Astrocyte (in vitro differentiated cells and primary cell): ENCODE results near the gene KIFC1. TPM values are rescaled to one million over a fixed set of nuclear protein-coding genes. Genes with fewer than 3 reads are reported as not detected.

ENCODE experiments used
- DNase-seq: peaks from one replicate; pipeline ENCODE4 v3.0.0-alpha.2; 2010; ENCODE audit warnings: low read depth
- FAIRE-seq: peaks from 2 replicates; lab custom pipeline; 2011; peaks lifted over from hg19 to GRCh38; lab: Jason Lieb, UNC
- H2AFZ ChIP-seq: 2 replicates; pipeline ENCODE4 v1.6.0; 2012; ENCODE audit warnings: low read depth, low read length, inconsistent platforms
- H3K27ac ChIP-seq: 2 replicates; pipeline ENCODE4 v1.5.1; 2011; ENCODE audit warnings: low read depth, low read length, inconsistent platforms
- H3K27me3 ChIP-seq: 2 replicates; pipeline ENCODE4 v1.6.0; 2011; ENCODE audit warnings: low read length, inconsistent platforms; ENCODE audit not compliant: insufficient read depth
- H3K36me3 ChIP-seq: 2 replicates; pipeline ENCODE4 v1.5.1; 2011; ENCODE audit warnings: low read length, inconsistent platforms; ENCODE audit not compliant: insufficient read depth
- H3K4me1 ChIP-seq: 2 replicates; pipeline ENCODE4 v1.5.1; 2011; ENCODE audit warnings: low read length, inconsistent platforms; ENCODE audit not compliant: insufficient read depth
- H3K4me2 ChIP-seq: 2 replicates; pipeline ENCODE4 v1.6.0; 2012; ENCODE audit warnings: low read length, inconsistent platforms
- H3K4me3 ChIP-seq: 2 replicates; pipeline ENCODE4 v1.5.1; 2011; ENCODE audit warnings: low read depth, mild to moderate bottlenecking, low read length, inconsistent platforms; ENCODE audit not compliant: insufficient read depth
- H3K79me2 ChIP-seq: 2 replicates; pipeline ENCODE4 v1.6.0; 2012; ENCODE audit warnings: mild to moderate bottlenecking, low read length, inconsistent platforms; ENCODE audit not compliant: insufficient read depth
- H3K9ac ChIP-seq: 2 replicates; pipeline ENCODE4 v1.6.0; 2012; ENCODE audit warnings: mild to moderate bottlenecking, low read length, inconsistent platforms
- H3K9me3 ChIP-seq: 2 replicates; pipeline ENCODE4 v1.5.1; 2012; ENCODE audit warnings: low read depth, mild to moderate bottlenecking, low read length, inconsistent platforms; ENCODE audit not compliant: insufficient read depth
- H4K20me1 ChIP-seq: 2 replicates; pipeline ENCODE4 v1.6.0; 2012; ENCODE audit warnings: low read length, inconsistent platforms; ENCODE audit not compliant: insufficient read depth
- H3K27ac Mint-ChIP-seq: one replicate; pipeline ENCODE4 v1.8.0; 2021; ENCODE audit warnings: mild to moderate bottlenecking, mixed read lengths; ENCODE audit not compliant: unreplicated experiment
- H3K27me3 Mint-ChIP-seq: one replicate; pipeline ENCODE4 v1.8.0; 2021; ENCODE audit warnings: low read depth, mixed read lengths; ENCODE audit not compliant: unreplicated experiment
- H3K36me3 Mint-ChIP-seq: one replicate; pipeline ENCODE4 v1.8.0; 2021; ENCODE audit warnings: low read depth, mixed read lengths; ENCODE audit not compliant: unreplicated experiment
- H3K4me1 Mint-ChIP-seq: one replicate; pipeline ENCODE4 v1.8.0; 2021; ENCODE audit warnings: low read depth, mixed read lengths; ENCODE audit not compliant: unreplicated experiment
- H3K4me3 Mint-ChIP-seq: one replicate; pipeline ENCODE4 v1.8.0; 2021; ENCODE audit warnings: mild to moderate bottlenecking, moderate library complexity, mixed read lengths; ENCODE audit not compliant: unreplicated experiment
- H3K9me3 Mint-ChIP-seq: one replicate; pipeline ENCODE4 v1.8.0; 2021; ENCODE audit warnings: mild to moderate bottlenecking, mixed read lengths; ENCODE audit not compliant: unreplicated experiment
- EZH2 ChIP-seq: IDR thresholded peaks from 2 replicates; pipeline ENCODE4 v1.6.1; 2012; ENCODE audit warnings: mild to moderate bottlenecking, low read length, inconsistent platforms; ENCODE audit not compliant: insufficient read depth
- total RNA-seq: library from RNA; stranded (reverse); gene quantifications from 2 replicates; pipeline ENCODE4 v1.2.1, GENCODE V29; 2021
- TF ChIP-seq, protein P1 (sequence below): IDR thresholded peaks from 2 replicates; pipeline ENCODE4 v1.5.1; 2011; ENCODE audit warnings: low read depth, mild to moderate bottlenecking, inconsistent platforms, low read length, moderate library complexity; ENCODE audit not compliant: insufficient read depth

The KIFC1 gene
- total RNA-seq, 1 donor from 2014 or later, result 4.2 TPM

DNA sequence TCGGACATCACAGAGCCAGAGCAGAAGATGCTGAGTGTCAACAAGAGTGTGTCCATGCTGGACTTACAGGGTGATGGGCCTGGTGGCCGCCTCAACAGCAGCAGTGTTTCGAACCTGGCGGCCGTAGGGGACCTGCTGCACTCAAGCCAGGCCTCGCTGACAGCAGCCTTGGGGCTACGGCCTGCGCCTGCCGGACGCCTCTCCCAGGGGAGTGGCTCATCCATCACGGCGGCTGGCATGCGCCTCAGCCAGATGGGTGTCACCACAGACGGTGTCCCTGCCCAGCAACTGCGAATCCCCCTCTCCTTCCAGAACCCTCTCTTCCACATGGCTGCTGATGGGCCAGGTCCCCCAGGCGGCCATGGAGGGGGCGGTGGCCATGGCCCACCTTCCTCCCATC lies 51.4 kb downstream of the KIFC1 start:
- Histone ChIP-seq H3K4me3 (no peak overlapping the region), H3K9ac (no peak overlapping the region), H4K20me1 (peaks cover 11% of the 10 kb centered on the region), H3K9me3 (no peaks in the 10 kb centered on the region), H3K4me2 (no peak overlapping the region), H2AFZ (no peak overlapping the region), H3K36me3 (peaks cover 6% of the 10 kb centered on the region), H3K4me1 (peaks cover 3% of the 10 kb centered on the region), H3K27ac (no peak overlapping the region), H3K27me3 (no peaks in the 10 kb centered on the region), H3K79me2 (no peaks in the 10 kb centered on the region)
- FAIRE-seq, result no peak
- Mint-ChIP-seq H3K9me3 (no peaks in the 10 kb centered on the region), H3K36me3 (peaks cover 43% of the 10 kb centered on the region), H3K27me3 (no peaks in the 10 kb centered on the region), H3K27ac (no peak overlapping the region), H3K4me1 (peaks cover 4% of the 10 kb centered on the region), H3K4me3 (no peak overlapping the region)
- TF ChIP-seq, protein P1, sequence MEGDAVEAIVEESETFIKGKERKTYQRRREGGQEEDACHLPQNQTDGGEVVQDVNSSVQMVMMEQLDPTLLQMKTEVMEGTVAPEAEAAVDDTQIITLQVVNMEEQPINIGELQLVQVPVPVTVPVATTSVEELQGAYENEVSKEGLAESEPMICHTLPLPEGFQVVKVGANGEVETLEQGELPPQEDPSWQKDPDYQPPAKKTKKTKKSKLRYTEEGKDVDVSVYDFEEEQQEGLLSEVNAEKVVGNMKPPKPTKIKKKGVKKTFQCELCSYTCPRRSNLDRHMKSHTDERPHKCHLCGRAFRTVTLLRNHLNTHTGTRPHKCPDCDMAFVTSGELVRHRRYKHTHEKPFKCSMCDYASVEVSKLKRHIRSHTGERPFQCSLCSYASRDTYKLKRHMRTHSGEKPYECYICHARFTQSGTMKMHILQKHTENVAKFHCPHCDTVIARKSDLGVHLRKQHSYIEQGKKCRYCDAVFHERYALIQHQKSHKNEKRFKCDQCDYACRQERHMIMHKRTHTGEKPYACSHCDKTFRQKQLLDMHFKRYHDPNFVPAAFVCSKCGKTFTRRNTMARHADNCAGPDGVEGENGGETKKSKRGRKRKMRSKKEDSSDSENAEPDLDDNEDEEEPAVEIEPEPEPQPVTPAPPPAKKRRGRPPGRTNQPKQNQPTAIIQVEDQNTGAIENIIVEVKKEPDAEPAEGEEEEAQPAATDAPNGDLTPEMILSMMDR, result no peak
- no peak for TF ChIP-seq EZH2
- DNase-seq, result no peak

DNA sequence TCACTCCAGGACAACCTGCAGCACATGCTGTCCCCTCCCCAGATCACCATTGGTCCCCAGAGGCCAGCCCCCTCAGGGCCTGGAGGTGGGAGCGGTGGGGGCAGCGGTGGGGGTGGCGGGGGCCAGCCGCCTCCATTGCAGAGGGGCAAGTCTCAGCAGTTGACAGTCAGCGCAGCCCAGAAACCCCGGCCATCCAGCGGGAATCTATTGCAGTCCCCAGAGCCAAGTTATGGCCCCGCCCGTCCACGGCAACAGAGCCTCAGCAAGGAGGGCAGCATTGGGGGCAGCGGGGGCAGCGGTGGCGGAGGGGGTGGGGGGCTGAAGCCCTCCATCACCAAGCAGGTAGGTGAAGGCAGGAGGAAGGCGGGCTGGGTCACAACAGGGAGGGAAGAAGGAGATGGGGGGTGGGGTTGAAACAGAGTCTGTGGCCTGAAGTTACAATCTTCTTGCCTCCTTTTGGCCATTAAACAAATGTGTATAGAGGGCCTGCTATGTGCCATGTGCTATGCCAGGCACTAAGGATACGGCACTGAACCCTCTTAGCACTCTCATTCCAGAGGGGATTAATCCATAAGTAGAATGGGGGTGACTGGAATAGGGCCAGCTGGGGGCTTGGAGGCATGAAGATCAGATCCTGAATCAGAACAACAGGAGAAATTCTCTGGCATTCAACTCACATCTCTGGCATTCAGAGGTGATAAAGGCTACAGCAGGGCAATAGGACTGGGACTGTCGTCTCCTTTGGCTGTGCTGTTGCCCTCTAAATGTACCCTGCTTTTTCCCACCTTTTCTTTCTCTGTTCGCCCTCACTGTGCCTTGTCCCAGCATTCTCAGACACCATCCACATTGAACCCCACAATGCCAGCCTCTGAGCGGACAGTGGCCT lies 52.2 kb downstream of the KIFC1 start:
- FAIRE-seq (no peak), DNase-seq (no peak)
- peaks cover 11% of the 10 kb centered on the region for H4K20me1 ChIP-seq
- Mint-ChIP-seq H3K4me1 (peaks cover 4% of the 10 kb centered on the region), H3K36me3 (peaks cover 38% of the 10 kb centered on the region), H3K27me3 (no peaks in the 10 kb centered on the region), H3K27ac (no peak overlapping the region), H3K9me3 (no peaks in the 10 kb centered on the region), H3K4me3 (no peak overlapping the region)
- peaks cover 3% of the 10 kb centered on the region for H3K4me1 ChIP-seq
- no peaks in the 10 kb centered on the region for H3K79me2 ChIP-seq
- no peaks in the 10 kb centered on the region for H3K9me3 ChIP-seq
- H2AFZ ChIP-seq, result no peak overlapping the region
- peaks cover 2% of the 10 kb centered on the region for H3K36me3 ChIP-seq
- no peak overlapping the region for H3K4me3 ChIP-seq
- no peaks in the 10 kb centered on the region for H3K27me3 ChIP-seq
- no peak overlapping the region for H3K4me2 ChIP-seq
- H3K27ac ChIP-seq, result no peak overlapping the region
- no peak overlapping the region for H3K9ac ChIP-seq
- TF ChIP-seq, protein P1, result no peak
- TF ChIP-seq EZH2, result no peak

DNA sequence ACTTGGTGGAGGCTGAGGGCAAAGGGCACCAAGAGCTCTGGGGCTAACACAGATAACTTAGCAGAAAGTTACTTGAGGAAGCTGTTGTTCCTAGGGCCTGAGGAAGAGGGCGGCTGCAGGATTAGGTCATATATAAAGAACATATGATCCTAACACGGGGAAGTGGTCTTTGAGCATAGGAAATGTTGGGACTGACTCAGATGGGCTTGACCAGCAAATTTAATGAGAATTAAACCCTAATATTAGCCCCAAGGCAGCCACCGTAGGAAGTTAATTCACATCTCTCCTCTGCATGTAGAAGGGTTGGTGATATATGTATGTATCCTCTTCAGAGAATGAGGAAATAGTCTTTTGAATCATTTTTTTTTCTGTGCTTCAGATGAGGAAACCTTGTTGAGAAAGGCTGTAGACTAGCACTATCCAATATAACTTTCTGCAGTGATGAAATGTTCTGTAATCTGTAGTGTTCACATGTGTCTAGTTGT lies 53.5 kb downstream of the KIFC1 start:
- no peak overlapping the region for H3K4me2 ChIP-seq
- peaks cover 9% of the 10 kb centered on the region for H4K20me1 ChIP-seq
- Mint-ChIP-seq H3K4me3 (no peak overlapping the region), H3K27ac (no peak overlapping the region), H3K4me1 (no peaks in the 10 kb centered on the region), H3K27me3 (no peaks in the 10 kb centered on the region), H3K9me3 (no peaks in the 10 kb centered on the region), H3K36me3 (peaks cover 33% of the 10 kb centered on the region)
- no peak overlapping the region for H3K4me3 ChIP-seq
- FAIRE-seq (no peak), DNase-seq (no peak)
- H3K9me3 ChIP-seq, result no peaks in the 10 kb centered on the region
- H3K27me3 ChIP-seq, result no peaks in the 10 kb centered on the region
- TF ChIP-seq, protein P1, result no peak
- no peak for TF ChIP-seq EZH2
- no peak overlapping the region for H3K27ac ChIP-seq
- peaks cover 2% of the 10 kb centered on the region for H3K36me3 ChIP-seq
- H3K9ac ChIP-seq, result no peak overlapping the region
- no peaks in the 10 kb centered on the region for H3K79me2 ChIP-seq
- no peaks in the 10 kb centered on the region for H3K4me1 ChIP-seq
- H2AFZ ChIP-seq, result no peak overlapping the region
